SK-N-SH (cell line): Measurements from ENCODE around the gene CDH20. TPM values are rescaled to one million over a fixed set of nuclear protein-coding genes. Genes with fewer than 3 reads are reported as not detected.

ENCODE experiments used
- CTCF ChIA-PET: fragments of 300-600, 350-600 bp; formaldehyde crosslinking; extraction: SDS; loops from one replicate; lab custom pipeline; 2021; lab: Yijun Ruan, JAX
- POLR2A ChIA-PET: fragments of 350-600 bp; sonication (Branson Sonifier 250); formaldehyde crosslinking; extraction: SDS; loops from one replicate; lab custom pipeline; 2020; ENCODE audit warnings: antibody characterized with exemption, inconsistent platforms; lab: Yijun Ruan, JAX
- DNase-seq: peaks from one replicate; pipeline ENCODE4 v3.0.0; 2012
- H2AFZ ChIP-seq: fragments of 200-600 bp; sonication (generic); 2 replicates; pipeline ENCODE4 v1.8.1; 2016; ENCODE audit warnings: antibody characterized with exemption, mild to moderate bottlenecking, low read depth
- H3F3A ChIP-seq: fragments of 200-600 bp; sonication (generic); replicated peaks from 2 replicates; pipeline ENCODE3; 2016; ENCODE audit warnings: antibody characterized with exemption, mild to moderate bottlenecking; ENCODE audit not compliant: insufficient read depth
- H3K27ac ChIP-seq, 2 experiments: fragments of 200-500 bp in 1 of 2; fragments of 200-600 bp in 1 of 2; sonication (Bioruptor generic) in 1 of 2; sonication (generic), shearing (Covaris generic) in 1 of 2; 2 replicates each; pipeline versions ENCODE4 v1.5.1 to v1.6.1; 2014 to 2016; ENCODE audit warnings: low read depth in 2 of 2, inconsistent platforms in 1 of 2, low read length in 1 of 2, mild to moderate bottlenecking in 1 of 2, mixed read lengths in 1 of 2
- H3K27me3 ChIP-seq: fragments of 200-600 bp; sonication (generic), shearing (Covaris generic); 2 replicates; pipeline ENCODE4 v1.6.1; 2016; ENCODE audit warnings: mixed run types; ENCODE audit not compliant: insufficient read depth
- H3K36me3 ChIP-seq, 2 experiments: fragments of 200-500 bp in 1 of 2; fragments of 200-600 bp in 1 of 2; sonication (Bioruptor generic) in 1 of 2; sonication (generic) in 1 of 2; replicated peaks in 1 of 2; 2 replicates each; pipeline versions ENCODE3 to v1.5.1; 2014 to 2016; ENCODE audit warnings: low read length in 1 of 2, mild to moderate bottlenecking in 1 of 2; ENCODE audit not compliant: insufficient read depth in 2 of 2, control insufficient read depth in 1 of 2
- H3K4me1 ChIP-seq, 2 experiments: fragments of 200-500 bp in 1 of 2; fragments of 200-600 bp in 1 of 2; sonication (Bioruptor generic) in 1 of 2; sonication (generic), shearing (Covaris generic) in 1 of 2; 2 replicates each; pipeline versions ENCODE4 v1.5.1 to v1.6.1; 2014 to 2016; ENCODE audit warnings: low read depth in 1 of 2, low read length in 1 of 2, mixed run types in 1 of 2; ENCODE audit not compliant: insufficient read depth in 2 of 2, control insufficient read depth in 1 of 2
- H3K4me2 ChIP-seq: fragments of 200-600 bp; sonication (generic), shearing (Covaris generic); 2 replicates; pipeline ENCODE4 v1.6.1; 2017; ENCODE audit warnings: mixed run types
- H3K4me3 ChIP-seq, 2 experiments: fragments of 200-500 bp in 1 of 2; fragments of 200-600 bp in 1 of 2; sonication (Bioruptor generic) in 1 of 2; sonication (generic), shearing (Covaris generic) in 1 of 2; 2 replicates each; pipeline versions ENCODE4 v1.5.1 to v1.8.1; 2014 to 2016; ENCODE audit warnings: low read depth in 2 of 2, inconsistent platforms in 1 of 2, low read length in 1 of 2, mild to moderate bottlenecking in 1 of 2, mixed read lengths in 1 of 2, moderate library complexity in 1 of 2
- H3K79me2 ChIP-seq: fragments of 200-600 bp; sonication (generic); 2 replicates; pipeline ENCODE4 v1.8.1; 2017; ENCODE audit warnings: mild to moderate bottlenecking; ENCODE audit not compliant: insufficient read depth
- H3K9ac ChIP-seq: fragments of 200-600 bp; sonication (generic); 2 replicates; pipeline ENCODE4 v1.6.1; 2017; ENCODE audit warnings: mixed run types
- H3K9me2 ChIP-seq: fragments of 200-600 bp; sonication (generic); 2 replicates; pipeline ENCODE4 v1.6.1; 2017; ENCODE audit warnings: mixed run types
- H3K9me3 ChIP-seq: fragments of 200-600 bp; sonication (generic); 2 replicates; pipeline ENCODE4 v1.6.1; 2017; ENCODE audit warnings: mixed run types, mild to moderate bottlenecking, moderate library complexity
- H4K20me1 ChIP-seq: fragments of 200-600 bp; sonication (generic); 2 replicates; pipeline ENCODE4 v1.6.1; 2017; ENCODE audit warnings: mild to moderate bottlenecking, mixed run types; ENCODE audit not compliant: insufficient read depth
- CHD2 ChIP-seq: fragments of 150-350 bp; IDR thresholded peaks from 2 replicates; pipeline ENCODE4 v1.6.1; 2018; ENCODE audit warnings: low read length; ENCODE audit not compliant: partially characterized antibody
- CTCF ChIP-seq: fragments of 200-600 bp; sonication (generic); IDR thresholded peaks from 2 replicates; pipeline ENCODE4 v1.6.1; 2017; ENCODE audit warnings: antibody characterized with exemption, mild to moderate bottlenecking, moderate library complexity
- FOXM1 ChIP-seq: IDR thresholded peaks from 2 replicates; pipeline ENCODE4 v1.4.0; 2012; ENCODE audit warnings: low read depth, mild to moderate bottlenecking
- GATA2 ChIP-seq: sonication (generic); formaldehyde crosslinking; IDR thresholded peaks from 2 replicates; pipeline ENCODE4 v1.5.0; 2020; ENCODE audit warnings: mild to moderate bottlenecking, missing genetic modification reagents
- JUND ChIP-seq: IDR thresholded peaks from 2 replicates; pipeline ENCODE4 v1.4.0; 2012
- MEF2A ChIP-seq: IDR thresholded peaks from 2 replicates; pipeline ENCODE4 v1.4.0; 2012; ENCODE audit warnings: low read depth, borderline replicate concordance
- MXI1 ChIP-seq: IDR thresholded peaks from 2 replicates; pipeline ENCODE4 v1.6.1; 2012; ENCODE audit warnings: mild to moderate bottlenecking, low read depth, low read length, improper control_type of control experiment
- NFIC ChIP-seq: IDR thresholded peaks from 2 replicates; pipeline ENCODE4 v1.4.0; 2012; ENCODE audit warnings: borderline replicate concordance
- POLR2AphosphoS5 ChIP-seq: IDR thresholded peaks from 2 replicates; pipeline ENCODE4 v1.6.1; 2012; ENCODE audit warnings: low read depth, low read length
- RCOR1 ChIP-seq: fragments of 150-350 bp; IDR thresholded peaks from 2 replicates; pipeline ENCODE4 v1.6.1; 2017; ENCODE audit warnings: antibody characterized with exemption, low read length
- REST ChIP-seq: IDR thresholded peaks from 2 replicates; pipeline ENCODE4 v1.6.1; 2012; ENCODE audit warnings: mild to moderate bottlenecking, low read depth, low read length, moderate library complexity
- RFX5 ChIP-seq: IDR thresholded peaks from 2 replicates; pipeline ENCODE4 v1.6.1; 2012; ENCODE audit warnings: mild to moderate bottlenecking, improper control_type of control experiment, low read length
- TAF1 ChIP-seq: IDR thresholded peaks from 2 replicates; pipeline ENCODE4 v1.6.1; 2012; ENCODE audit warnings: low read depth, mild to moderate bottlenecking, low read length, moderate library complexity, borderline replicate concordance
- TCF12 ChIP-seq: IDR thresholded peaks from 2 replicates; pipeline ENCODE4 v1.4.0; 2012
- TEAD4 ChIP-seq: IDR thresholded peaks from 2 replicates; pipeline ENCODE4 v1.4.0; 2012; ENCODE audit warnings: mild to moderate bottlenecking, borderline replicate concordance; ENCODE audit not compliant: insufficient read depth
- YY1 ChIP-seq: IDR thresholded peaks from 2 replicates; pipeline ENCODE4 v1.4.0; 2012; ENCODE audit warnings: low read depth, mild to moderate bottlenecking
- WGBS: methylation state at CpG from one replicate; pipeline ENCODE4 v1.1.6; 2017; ENCODE audit warnings: low lambda C conversion rate; 5-methylcytosine and 5-hydroxymethylcytosine counted together
- polyA plus RNA-seq, 3 experiments: library from polyadenylated mRNA; depleted of rRNA; stranded (reverse); fragments of >200 nt; gene quantifications; 2 replicates each; pipeline ENCODE4 v1.2.3, GENCODE V29; 2012

CDH20 gene
- polyA plus RNA-seq, 1 of the 3 experiments (the other 2 are of a cell fraction): 1.1 TPM

GRCh38 chr18:61549889-61550288 lies 216.7 kb downstream of the CDH20 start:
- Histone ChIP-seq H3K36me3 (no peaks in the 10 kb centered on the region), H4K20me1 (no peaks in the 10 kb centered on the region), H3K9ac (no peak overlapping the region), H3F3A (no peaks in the 10 kb centered on the region), H3K27me3 (no peaks in the 10 kb centered on the region), H3K4me2 (no peak overlapping the region), H3K4me1 (peaks cover 0 to 5% of the 10 kb centered on the region in 2 experiments; a peak in 1 of 4 replicates), H3K27ac (no peak overlapping the region), H3K4me3 (no peak overlapping the region), H2AFZ (no peak overlapping the region), H3K9me2 (no peaks in the 10 kb centered on the region), H3K79me2 (no peaks in the 10 kb centered on the region), H3K9me3 (no peaks in the 10 kb centered on the region)
- TF ChIP-seq JUND: no peak
- no peak for TF ChIP-seq TAF1
- TF ChIP-seq REST: no peak
- TF ChIP-seq NFIC: no peak
- TF ChIP-seq GATA2: no peak
- no peak for TF ChIP-seq TCF12
- no peak for TF ChIP-seq RFX5
- TF ChIP-seq FOXM1: no peak
- TF ChIP-seq CHD2: no peak
- TF ChIP-seq POLR2AphosphoS5: no peak
- TF ChIP-seq TEAD4: no peak
- no peak for TF ChIP-seq CTCF
- TF ChIP-seq YY1: no peak
- no peak for TF ChIP-seq MEF2A
- no peak for TF ChIP-seq RCOR1
- TF ChIP-seq MXI1: no peak
- POLR2A ChIA-PET: no interaction called here
- 93% methylated on average over 10 of the region's 11 CpGs for WGBS
- CTCF ChIA-PET: interaction anchor here (1.0 to 8.0 kb wide), 6 partner anchors 9 to 583 kb away, joined by 3 to 62 read pairs (median 8); no protein-coding TSS in a partner anchor
- DNase-seq: no peak
